Left colon (tissue), 2 donors: ENCODE data around the gene SLC15A3. TPM values are rescaled to one million over a fixed set of nuclear protein-coding genes. Genes with fewer than 3 reads are reported as not detected.
"Not testable (repeated sequence)": the region's sequence is repeated elsewhere in the genome, so short reads cannot be mapped to it uniquely, and the experiment has no call there.

ENCODE experiments used
- ATAC-seq: fragments of 200-7000 bp; cut with Tn5 transposase; one replicate; pipeline ENCODE4 v1.9.1; 2020; ENCODE audit warnings: mild to moderate bottlenecking, moderate library complexity
- DNase-seq, 2 donors: peaks; one replicate each; pipeline ENCODE4 v3.0.0-alpha.2; 2020
- intact Hi-C, 2 donors: fragments of 100-400 bp; cut with DNase I in 1 of 2; cut with micrococcal nuclease in 1 of 2; formaldehyde crosslinking; loops; one replicate each; pipeline versions ENCODE4 v1.11.2 to v1.14.0; 2022; cut with DNase I, micrococcal nuclease
- total RNA-seq, 2 donors: library from RNA; stranded (reverse); fragmentation: NEBNext Ultra II Directional; extraction: Animal tissue kit (Norgen Biotek cat#: 25700); gene quantifications; one replicate each; pipeline ENCODE4 v1.2.1, GENCODE V29; 2021
- donor health status: DM: no; HTN: no; CAD: no.
- donor health status: DM: yes; HTN: yes; CAD: no.

The SLC15A3 gene
- total RNA-seq, 2 donors from 2014 or later: 8.6 to 15.1 TPM

GRCh38 chr11:60921777-60922335 is 30.1 kb downstream of the SLC15A3 start:
- ATAC-seq: no peak
- DNase-seq: no peak
- intact Hi-C loops: no loop called here

- DNase-seq (no peak), ATAC-seq (no peak)
- intact Hi-C loops: no loop called here
Measured at GRCh38 chr11:60921259-60921658, 30.7 kb downstream of the SLC15A3 start.

GRCh38 chr11:60919956-60920355 is 32.0 kb downstream of the SLC15A3 start:
- no peak for ATAC-seq
- intact Hi-C loops: no loop called here

GRCh38 chr11:60919320-60919719 is 32.7 kb downstream of the SLC15A3 start:
- intact Hi-C loops: no loop called here
- ATAC-seq (no peak), DNase-seq (no peak)

More at GRCh38 chr11:60919956-60920355, 32.0 kb downstream of the SLC15A3 start:
- DNase-seq: no peak

GRCh38 chr11:60918939-60919265 is 33.1 kb downstream of the SLC15A3 start:
- ATAC-seq (no peak), DNase-seq (no peak)
- intact Hi-C loops: no loop called here

- no peak for ATAC-seq
- intact Hi-C loops: no loop called here
- no peak for DNase-seq
Measured at GRCh38 chr11:60918251-60918938, 33.6 kb downstream of the SLC15A3 start.

GRCh38 chr11:60917267-60917666 is 34.7 kb downstream of the SLC15A3 start:
- intact Hi-C loops: no loop called here
- ATAC-seq (no peak), DNase-seq (no peak)

GRCh38 chr11:60916669-60917206 is 35.2 kb downstream of the SLC15A3 start:
- DNase-seq (peak in 1 of 2 donors; percentile 19), ATAC-seq (no peak)
- intact Hi-C loops: no loop called here

GRCh38 chr11:60915248-60915914 is 36.6 kb downstream of the SLC15A3 start:
- DNase-seq: peak; percentile 67 to 75
- ATAC-seq: peak; percentile 45
- intact Hi-C loops: no loop called here

- ATAC-seq: peak; percentile 52
- peak; percentile 38 to 55 for DNase-seq
- intact Hi-C loops: no loop called here
Measured at GRCh38 chr11:60914633-60915247, 37.2 kb downstream of the SLC15A3 start.

GRCh38 chr11:60913793-60914632 is 38.0 kb downstream of the SLC15A3 start, which contains the start of gene TMEM109:
TSS of gene TMEM109 (plus strand) at chr11:60914158. CDS start at chr11:60919694, 5,536 bp downstream.
- peak; percentile 88 to 90 for DNase-seq
- intact Hi-C loops: no loop called here
- peak; percentile 81 for ATAC-seq

GRCh38 chr11:60912851-60913528 is 39.0 kb downstream of the SLC15A3 start:
- intact Hi-C loops: no loop called here
- DNase-seq: peak in 1 of 2 donors; percentile 25
- ATAC-seq: no peak

GRCh38 chr11:60912223-60912850 is 39.6 kb downstream of the SLC15A3 start:
- intact Hi-C loops: no loop called here
- ATAC-seq (no peak), DNase-seq (no peak)

GRCh38 chr11:60910711-60911380 is 41.1 kb downstream of the SLC15A3 start:
- ATAC-seq (no peak), DNase-seq (no peak)
- intact Hi-C loops: no loop called here

GRCh38 chr11:60910281-60910687 is 41.7 kb downstream of the SLC15A3 start:
- intact Hi-C loops: no loop called here
- DNase-seq (peak in 1 of 2 donors; percentile 61), ATAC-seq (no peak)

- DNase-seq, ATAC-seq, intact Hi-C loops: not testable (repeated sequence)
Measured at GRCh38 chr11:60909680-60910280, 42.2 kb downstream of the SLC15A3 start.

- DNase-seq: no peak
Measured at GRCh38 chr11:60908803-60909202, 43.2 kb downstream of the SLC15A3 start.

More at GRCh38 chr11:60908803-60909202, 43.2 kb downstream of the SLC15A3 start:
- no peak for ATAC-seq
- intact Hi-C loops: no loop called here
